ENCODE measurements around the gene KLHDC7A.

KLHDC7A gene

DNA sequence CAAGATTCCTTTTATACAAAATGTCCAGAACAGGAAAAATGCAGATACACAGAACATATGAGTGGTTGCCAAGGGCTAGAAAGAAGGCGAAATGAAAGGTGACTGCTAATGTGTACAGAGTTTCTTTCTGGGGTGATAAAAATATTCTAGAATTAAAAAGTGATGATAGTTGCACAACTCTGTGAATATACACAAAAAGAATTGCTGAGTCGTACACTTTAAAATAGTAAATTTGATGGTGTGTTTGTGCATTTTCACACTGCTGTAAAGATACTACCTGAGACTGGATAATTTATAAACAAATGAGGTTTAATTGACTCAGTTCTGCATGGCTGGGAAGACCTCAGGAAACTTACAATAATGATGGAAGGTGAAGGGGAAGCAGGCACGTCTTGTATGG lies 23.9 kb downstream of the KLHDC7A start:
- in situ Hi-C loops (cut with MboI; ENCODE audit: low sequenced_read_pairs, unreplicated experiment): no loop called here
- TF ChIP-seq, protein P1, sequence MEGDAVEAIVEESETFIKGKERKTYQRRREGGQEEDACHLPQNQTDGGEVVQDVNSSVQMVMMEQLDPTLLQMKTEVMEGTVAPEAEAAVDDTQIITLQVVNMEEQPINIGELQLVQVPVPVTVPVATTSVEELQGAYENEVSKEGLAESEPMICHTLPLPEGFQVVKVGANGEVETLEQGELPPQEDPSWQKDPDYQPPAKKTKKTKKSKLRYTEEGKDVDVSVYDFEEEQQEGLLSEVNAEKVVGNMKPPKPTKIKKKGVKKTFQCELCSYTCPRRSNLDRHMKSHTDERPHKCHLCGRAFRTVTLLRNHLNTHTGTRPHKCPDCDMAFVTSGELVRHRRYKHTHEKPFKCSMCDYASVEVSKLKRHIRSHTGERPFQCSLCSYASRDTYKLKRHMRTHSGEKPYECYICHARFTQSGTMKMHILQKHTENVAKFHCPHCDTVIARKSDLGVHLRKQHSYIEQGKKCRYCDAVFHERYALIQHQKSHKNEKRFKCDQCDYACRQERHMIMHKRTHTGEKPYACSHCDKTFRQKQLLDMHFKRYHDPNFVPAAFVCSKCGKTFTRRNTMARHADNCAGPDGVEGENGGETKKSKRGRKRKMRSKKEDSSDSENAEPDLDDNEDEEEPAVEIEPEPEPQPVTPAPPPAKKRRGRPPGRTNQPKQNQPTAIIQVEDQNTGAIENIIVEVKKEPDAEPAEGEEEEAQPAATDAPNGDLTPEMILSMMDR (IDR thresholded peaks at IDR 0.05; ENCODE audit: borderline replicate concordance, control extremely low read depth, extremely low read depth, insufficient read depth, missing control alignments): no peak
- DNase-seq (ENCODE audit: low spot score): no peak

- in situ Hi-C loops (cut with MboI; ENCODE audit: low sequenced_read_pairs, unreplicated experiment): no loop called here
- TF ChIP-seq, protein P1 (IDR thresholded peaks at IDR 0.05; ENCODE audit: borderline replicate concordance, control extremely low read depth, extremely low read depth, insufficient read depth, missing control alignments): no peak
- no peak for DNase-seq (ENCODE audit: low spot score)
Measured at GRCh38 chr1:18505666-18506065, 24.9 kb downstream of the KLHDC7A start.

DNA sequence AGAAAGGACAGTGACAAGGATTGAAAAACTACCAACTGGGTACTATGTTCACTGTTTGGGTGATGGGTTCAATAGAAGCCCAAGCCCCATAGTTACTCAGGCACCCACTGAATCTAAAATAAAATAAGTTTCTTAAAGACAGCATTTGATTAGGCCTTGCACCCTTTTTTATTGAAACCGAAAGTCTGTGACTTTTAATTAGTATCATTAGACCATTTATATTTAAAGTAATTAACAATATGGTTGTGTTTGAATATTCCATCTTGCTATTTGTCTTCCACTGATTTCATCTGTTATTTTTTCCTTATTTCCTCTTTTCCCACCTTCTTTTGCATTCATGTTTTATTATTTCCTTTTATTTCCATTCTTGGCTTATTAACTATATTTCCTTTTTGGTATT lies 27.4 kb downstream of the KLHDC7A start:
- TF ChIP-seq, protein P1 (IDR thresholded peaks at IDR 0.05; ENCODE audit: borderline replicate concordance, control extremely low read depth, extremely low read depth, insufficient read depth, missing control alignments): no peak
- in situ Hi-C loops (cut with MboI; ENCODE audit: low sequenced_read_pairs, unreplicated experiment): no loop called here
- DNase-seq (ENCODE audit: low spot score): no peak

GRCh38 chr1:18511149-18511873 lies 30.6 kb downstream of the KLHDC7A start:
- TF ChIP-seq, protein P1 (IDR thresholded peaks at IDR 0.05; ENCODE audit: borderline replicate concordance, control extremely low read depth, extremely low read depth, insufficient read depth, missing control alignments): no peak
- no peak for DNase-seq (ENCODE audit: low spot score)
- in situ Hi-C loops (cut with MboI; ENCODE audit: low sequenced_read_pairs, unreplicated experiment): no loop called here

DNA sequence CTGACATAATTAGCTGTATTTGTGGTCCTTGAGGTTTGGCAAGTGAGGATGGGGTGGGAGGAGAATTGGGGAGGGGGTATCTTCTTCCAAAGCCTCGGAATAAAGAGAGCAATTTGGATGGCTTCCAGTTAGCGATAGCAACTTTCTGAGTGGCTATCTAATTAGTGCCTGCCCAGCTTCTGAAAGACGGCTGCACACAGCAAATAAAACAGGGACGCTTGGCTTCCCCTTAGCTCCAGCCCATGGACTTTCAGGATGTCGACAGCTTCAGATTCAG lies 31.1 kb downstream of the KLHDC7A start:
- TF ChIP-seq, protein P1 (IDR thresholded peaks at IDR 0.05; ENCODE audit: borderline replicate concordance, control extremely low read depth, extremely low read depth, insufficient read depth, missing control alignments): no peak
- no peak for DNase-seq (ENCODE audit: low spot score)
- in situ Hi-C loops (cut with MboI; ENCODE audit: low sequenced_read_pairs, unreplicated experiment): no loop called here

DNA sequence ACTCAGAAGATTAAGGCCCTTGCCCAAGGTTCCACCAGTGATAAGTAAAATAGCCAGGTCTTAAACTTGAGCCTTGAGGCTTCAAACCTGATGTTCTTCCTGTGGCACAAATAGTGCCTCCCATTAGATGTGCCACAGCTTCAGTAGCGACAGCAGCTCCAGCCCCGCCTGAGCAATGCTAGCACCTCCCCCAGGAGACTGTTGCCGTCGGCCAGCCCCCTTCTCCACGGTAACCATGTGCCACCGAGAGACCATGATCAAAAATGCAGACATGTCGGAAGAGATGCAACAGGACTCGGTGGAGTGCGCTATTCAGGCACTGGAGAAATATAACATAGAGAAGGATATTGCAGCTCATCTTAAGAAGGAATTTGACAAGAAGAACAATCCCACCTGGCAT lies 32.2 kb downstream of the KLHDC7A start:
- no peak for DNase-seq (ENCODE audit: low spot score)
- in situ Hi-C loops (cut with MboI; ENCODE audit: low sequenced_read_pairs, unreplicated experiment): no loop called here
- TF ChIP-seq, protein P1 (IDR thresholded peaks at IDR 0.05; ENCODE audit: borderline replicate concordance, control extremely low read depth, extremely low read depth, insufficient read depth, missing control alignments): no peak

Measured in GM13976 (cell line).